Choroid plexus epithelial cell (primary cell): ENCODE measurements around the gene VCL.
"Not testable (repeated sequence)": the region's sequence is repeated elsewhere in the genome, so short reads cannot be mapped to it uniquely, and the experiment has no call there.

Experiments
- DNase-seq: peaks from one replicate; pipeline ENCODE4 v3.0.0-alpha.2; 2010; ENCODE audit warnings: low read depth
- H3K4me3 ChIP-seq: 2 replicates; pipeline ENCODE4 v1.5.1; 2011; ENCODE audit warnings: low read depth, mild to moderate bottlenecking, control low read depth, low read length, moderate library complexity
- TF ChIP-seq, protein P1 (sequence below): conservative IDR thresholded peaks from 2 replicates; pipeline ENCODE4 v1.5.1; 2011; ENCODE audit warnings: low read depth, mild to moderate bottlenecking, control low read depth, inconsistent platforms, low read length, moderate library complexity

VCL gene

DNA sequence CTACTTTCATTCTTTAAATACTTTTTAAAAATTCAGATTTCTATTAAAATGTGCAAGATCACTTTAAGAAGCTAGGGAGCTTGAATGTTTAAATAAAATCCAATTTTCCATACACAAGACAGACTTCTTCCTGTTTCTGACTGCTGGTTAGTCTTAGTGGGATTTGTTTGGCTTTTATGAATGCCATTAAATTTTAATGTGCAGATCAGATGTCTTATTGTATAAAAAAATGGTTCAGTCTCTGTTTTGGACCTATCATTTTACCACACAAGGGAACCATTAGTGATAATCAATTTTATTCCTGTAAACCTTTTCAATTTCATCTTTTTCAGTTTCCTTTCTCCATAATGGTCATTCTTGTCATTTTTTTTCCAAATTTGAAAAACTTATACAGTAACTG lies 63.2 kb downstream of the VCL start:
- DNase-seq, result no peak
- TF ChIP-seq, protein P1, sequence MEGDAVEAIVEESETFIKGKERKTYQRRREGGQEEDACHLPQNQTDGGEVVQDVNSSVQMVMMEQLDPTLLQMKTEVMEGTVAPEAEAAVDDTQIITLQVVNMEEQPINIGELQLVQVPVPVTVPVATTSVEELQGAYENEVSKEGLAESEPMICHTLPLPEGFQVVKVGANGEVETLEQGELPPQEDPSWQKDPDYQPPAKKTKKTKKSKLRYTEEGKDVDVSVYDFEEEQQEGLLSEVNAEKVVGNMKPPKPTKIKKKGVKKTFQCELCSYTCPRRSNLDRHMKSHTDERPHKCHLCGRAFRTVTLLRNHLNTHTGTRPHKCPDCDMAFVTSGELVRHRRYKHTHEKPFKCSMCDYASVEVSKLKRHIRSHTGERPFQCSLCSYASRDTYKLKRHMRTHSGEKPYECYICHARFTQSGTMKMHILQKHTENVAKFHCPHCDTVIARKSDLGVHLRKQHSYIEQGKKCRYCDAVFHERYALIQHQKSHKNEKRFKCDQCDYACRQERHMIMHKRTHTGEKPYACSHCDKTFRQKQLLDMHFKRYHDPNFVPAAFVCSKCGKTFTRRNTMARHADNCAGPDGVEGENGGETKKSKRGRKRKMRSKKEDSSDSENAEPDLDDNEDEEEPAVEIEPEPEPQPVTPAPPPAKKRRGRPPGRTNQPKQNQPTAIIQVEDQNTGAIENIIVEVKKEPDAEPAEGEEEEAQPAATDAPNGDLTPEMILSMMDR, result no peak
- no peak overlapping the region for H3K4me3 ChIP-seq

DNA sequence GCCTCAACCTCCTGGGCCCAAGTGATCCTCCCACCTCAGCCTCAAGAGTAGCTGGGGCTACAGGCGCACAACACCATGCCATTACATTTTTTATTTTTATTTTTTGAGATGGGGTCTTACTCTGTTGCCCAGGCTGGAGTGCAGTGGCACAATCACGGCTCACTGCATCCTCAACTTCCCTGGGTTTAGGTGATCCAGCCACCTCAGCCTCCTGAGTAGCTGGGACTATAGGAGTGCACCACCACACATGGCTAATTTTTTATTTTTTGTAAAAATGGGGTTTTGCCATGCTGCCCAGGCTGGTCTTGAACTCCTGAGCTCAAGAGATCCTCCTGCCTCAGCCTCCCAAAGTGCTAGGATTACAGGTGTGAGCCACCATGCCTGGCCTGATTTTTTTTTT lies 64.1 kb downstream of the VCL start:
- not testable (repeated sequence) for H3K4me3 ChIP-seq, DNase-seq

DNA sequence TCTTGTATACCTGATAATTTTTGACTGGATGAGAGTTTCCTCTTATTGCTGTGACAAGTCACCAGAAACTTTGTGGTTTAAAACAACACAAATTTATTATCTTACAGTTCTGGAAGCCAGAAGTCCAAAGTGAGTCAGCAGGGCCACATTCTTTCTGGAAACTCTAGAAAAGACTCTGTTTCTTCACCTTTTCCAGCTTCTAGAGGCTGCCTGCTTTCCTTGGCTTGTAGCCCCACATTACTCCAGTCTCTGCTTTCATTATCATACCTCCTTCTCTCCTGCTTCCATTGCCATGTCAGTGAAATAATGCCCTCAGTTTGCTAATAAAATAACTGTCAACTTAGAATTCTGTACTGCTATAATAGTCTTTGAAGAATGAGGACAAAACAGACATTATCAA lies 65.3 kb downstream of the VCL start:
- H3K4me3 ChIP-seq, result no peak overlapping the region
- peak; percentile 52 for DNase-seq
- TF ChIP-seq, protein P1, result no peak

DNA sequence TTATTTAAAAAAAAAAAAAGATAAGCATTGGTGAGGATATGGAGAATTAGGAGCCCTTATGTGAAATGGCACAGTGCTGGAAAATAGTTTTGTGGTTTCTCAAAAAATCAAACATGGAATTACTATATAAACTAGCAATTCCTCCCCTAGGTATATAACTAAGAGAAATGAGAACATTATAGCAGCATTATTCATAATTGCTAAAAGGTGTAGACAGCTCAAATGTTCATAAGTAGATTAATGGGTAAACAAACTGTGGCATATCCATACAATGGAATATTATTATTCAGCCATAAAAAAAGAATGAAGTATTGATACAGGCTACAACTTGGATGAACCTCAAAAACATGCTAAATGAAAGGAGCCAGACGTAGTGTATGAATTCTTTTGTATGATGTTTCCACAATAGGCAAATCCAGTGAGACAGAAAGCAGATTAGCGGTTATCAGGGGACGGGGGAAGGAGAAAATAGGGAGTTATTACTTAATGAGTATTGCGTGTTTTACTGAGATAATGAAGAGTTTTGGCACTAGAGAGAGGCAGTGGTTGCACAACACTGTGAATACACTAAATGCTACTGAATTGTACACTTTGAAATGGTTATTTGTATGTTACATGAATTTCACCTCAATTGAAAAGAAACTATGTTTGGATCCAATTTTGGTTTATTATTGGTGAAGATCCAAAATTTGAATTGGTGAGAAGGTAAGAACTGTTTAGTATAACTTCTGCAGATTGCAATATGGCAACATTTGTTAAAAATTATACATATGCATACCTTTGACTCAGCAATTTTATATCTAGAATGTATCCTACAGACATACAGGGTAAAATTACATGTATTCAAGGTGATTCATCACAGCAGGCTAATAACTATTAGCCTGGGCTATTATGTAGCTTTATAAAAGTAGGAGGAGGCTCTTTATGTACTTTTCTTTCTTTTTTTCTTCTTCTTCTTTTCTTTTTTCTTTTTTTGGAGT lies 69.7 kb downstream of the VCL start:
- TF ChIP-seq, protein P1, result no peak
- peak; percentile 53 for DNase-seq

DNA sequence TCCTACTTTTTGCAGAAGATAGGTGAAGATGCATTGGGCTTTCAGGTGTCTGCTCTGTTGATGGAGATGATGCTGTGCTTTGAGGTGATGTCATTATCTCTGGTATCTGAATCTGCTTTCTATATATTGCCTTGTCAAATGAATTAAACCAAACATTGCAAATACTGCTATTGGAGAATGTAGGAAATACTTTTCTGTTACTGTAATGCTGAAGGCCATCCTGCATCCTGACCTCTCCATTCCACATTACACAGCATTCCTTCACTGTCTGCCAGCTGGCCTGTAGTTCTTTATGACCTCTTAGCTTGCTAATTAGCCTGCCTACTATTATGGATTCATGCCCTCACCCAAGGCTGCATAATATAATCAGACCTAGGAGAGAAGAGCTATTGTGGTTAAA lies 73.2 kb downstream of the VCL start:
- peak; percentile 93 for DNase-seq
- no peak overlapping the region for H3K4me3 ChIP-seq
- TF ChIP-seq, protein P1, result no peak

More for the DNA sequence above, 69.7 kb downstream of the VCL start:
- no peak overlapping the region for H3K4me3 ChIP-seq

DNA sequence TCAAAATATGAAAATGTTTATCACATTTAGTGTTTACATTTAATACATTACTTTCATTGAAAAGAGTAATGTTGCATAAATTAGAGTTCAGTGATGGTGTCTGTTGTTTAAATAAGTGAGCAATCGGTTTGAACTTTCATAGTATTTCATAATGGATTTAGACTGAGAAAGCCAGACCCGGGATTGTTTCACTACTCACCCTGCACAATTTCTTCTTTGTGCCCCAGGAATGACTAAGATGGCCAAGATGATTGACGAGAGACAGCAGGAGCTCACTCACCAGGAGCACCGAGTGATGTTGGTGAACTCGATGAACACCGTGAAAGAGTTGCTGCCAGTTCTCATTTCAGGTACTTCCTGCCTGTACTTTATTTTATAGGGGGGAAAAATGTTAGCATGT lies 74.6 kb downstream of the VCL start:
- TF ChIP-seq, protein P1, result no peak
- H3K4me3 ChIP-seq, result no peak overlapping the region
- peak; percentile 64 for DNase-seq

DNA sequence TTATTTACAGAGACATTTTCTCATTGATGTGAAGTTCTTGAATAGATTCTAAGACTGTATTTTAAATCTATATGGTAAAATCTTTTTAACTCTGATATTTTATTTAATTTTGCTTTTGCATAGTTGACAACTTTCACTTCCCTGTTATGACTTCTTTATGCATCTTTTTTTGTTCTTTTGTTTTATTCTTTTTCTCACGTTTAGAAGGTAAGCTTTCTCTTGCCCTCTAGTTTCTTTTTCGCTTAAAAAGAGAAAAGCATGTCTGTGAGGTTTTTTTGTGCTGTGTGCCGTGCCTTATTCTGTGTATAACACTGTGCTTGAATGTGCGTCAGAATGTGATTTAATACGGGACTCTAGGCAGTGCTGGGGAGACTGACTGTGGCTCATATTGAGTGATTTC lies 78.0 kb downstream of the VCL start:
- no peak for DNase-seq
- TF ChIP-seq, protein P1, result no peak
- H3K4me3 ChIP-seq, result no peak overlapping the region
